Right renal cortex interstitium (tissue), 3 donors: ENCODE measurements around the gene MTOR. TPM values are rescaled to one million over a fixed set of nuclear protein-coding genes. Genes with fewer than 3 reads are reported as not detected.

Experiments
- DNase-seq, 3 donors: peaks; one replicate each; pipeline ENCODE4 v3.0.0-alpha.2; 2013; ENCODE audit warnings: low read depth in 3 of 3, low spot score in 2 of 3
- polyA plus RNA-seq, 3 donors: library from polyadenylated mRNA; unstranded; fragments of 120-200 nt; gene quantifications; one replicate each; pipeline ENCODE4 v1.2.1, GENCODE V29; 2013; ENCODE audit not compliant: insufficient read length in 3 of 3

The MTOR gene
- polyA plus RNA-seq, 3 donors: 39.8 to 41.6 (median 40.9) TPM

DNA sequence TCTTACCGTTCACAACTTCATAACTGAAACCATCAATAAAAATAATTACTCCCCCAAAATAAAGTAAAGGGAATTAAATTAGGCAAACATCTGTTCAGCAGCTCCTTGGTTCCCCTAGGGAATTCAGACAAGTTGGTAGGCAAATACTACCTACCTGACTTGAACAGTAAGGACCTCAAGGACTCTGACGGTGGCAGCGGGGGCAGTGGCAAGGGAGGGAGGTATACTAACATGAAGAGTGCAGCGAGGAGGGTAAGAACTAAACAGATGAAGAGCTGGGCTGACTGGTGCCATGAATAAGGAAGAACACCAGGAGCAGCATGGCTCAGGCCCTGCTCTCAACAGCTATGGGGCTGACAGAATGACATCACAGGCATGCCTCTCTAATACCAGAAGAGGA, 33.1 kb downstream of the MTOR start:
- DNase-seq: no peak

GRCh38 chr1:11227106-11228077, 35.0 kb downstream of the MTOR start:
- no peak for DNase-seq

DNA sequence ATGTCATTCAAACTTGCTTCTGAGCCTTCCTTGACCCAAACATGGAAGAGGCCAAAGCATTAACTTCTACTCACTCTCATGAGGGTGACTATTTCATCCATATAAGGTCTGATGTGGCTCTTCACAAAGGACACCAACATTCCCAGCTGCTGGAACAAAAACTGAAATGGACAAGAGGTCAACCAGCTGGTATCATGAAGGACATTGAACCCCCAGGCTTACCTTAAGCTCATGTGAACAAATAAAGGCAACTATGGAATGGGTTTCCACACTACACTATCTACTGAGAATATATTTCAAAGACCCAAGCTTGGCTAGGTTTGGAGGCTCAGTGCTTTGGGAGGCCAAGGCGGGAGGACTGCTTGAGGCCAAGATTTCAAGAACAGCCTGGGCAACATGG, 46.3 kb downstream of the MTOR start:
- no peak for DNase-seq

- DNase-seq: no peak
Measured at GRCh38 chr1:11215381-11216005, 46.9 kb downstream of the MTOR start.

- no peak for DNase-seq
Measured at GRCh38 chr1:11214698-11215380, 47.5 kb downstream of the MTOR start.

- no peak for DNase-seq
Measured at GRCh38 chr1:11211925-11212587, 50.3 kb downstream of the MTOR start.

DNA sequence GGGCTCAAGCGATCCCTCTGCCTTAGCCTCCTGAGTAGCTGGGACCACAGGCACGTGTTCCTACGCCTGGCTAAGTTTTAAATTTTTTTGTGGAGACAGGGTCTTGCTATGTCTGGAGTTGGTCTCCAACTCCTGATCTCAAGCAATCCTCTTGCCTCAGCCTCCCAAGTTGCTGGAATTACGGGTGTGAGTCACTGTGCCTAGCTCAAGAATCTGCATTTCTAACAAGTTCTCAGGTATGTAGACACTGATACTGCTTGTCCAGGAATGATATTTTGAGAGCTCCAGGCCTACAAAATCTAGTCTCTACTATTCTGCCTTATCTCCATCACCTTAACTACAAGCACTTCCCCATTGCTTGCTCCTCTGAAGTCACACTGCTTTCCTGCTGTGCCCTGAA, 50.9 kb downstream of the MTOR start:
- DNase-seq: no peak

DNA sequence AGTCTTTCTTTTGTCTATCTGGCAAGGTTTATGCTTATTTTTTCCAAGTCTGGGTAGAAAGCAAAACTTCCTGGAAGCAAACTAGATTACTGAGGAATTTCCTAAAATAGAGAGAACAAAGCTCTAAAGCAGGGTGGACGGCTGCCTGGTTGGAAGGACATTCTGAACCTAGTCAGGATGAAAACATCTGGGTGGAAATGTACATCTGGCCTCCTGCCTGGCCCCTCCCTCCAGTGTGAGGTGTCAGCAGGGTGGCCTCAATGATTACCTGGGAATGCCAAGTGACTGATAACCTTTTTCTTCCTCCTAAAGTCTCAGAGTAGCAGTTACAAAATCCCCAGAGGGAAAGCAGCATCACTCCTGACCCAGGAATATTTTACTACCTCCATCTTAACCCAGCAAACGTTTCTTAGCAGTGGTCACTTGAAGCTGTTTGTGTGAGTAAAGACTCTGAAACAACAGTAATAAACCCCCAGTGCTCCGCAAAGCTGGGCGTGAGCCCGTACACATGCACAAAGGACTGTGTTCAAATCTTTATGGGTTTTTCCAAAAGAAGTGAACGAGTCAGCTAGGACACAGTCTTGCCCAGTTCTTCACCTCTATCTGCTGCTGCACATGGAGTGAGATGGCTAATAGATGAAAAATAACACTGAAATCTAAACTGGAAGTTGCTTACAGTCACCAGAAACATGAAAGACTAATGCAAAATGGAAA, 54.3 kb downstream of the MTOR start:
- DNase-seq: no peak

DNA sequence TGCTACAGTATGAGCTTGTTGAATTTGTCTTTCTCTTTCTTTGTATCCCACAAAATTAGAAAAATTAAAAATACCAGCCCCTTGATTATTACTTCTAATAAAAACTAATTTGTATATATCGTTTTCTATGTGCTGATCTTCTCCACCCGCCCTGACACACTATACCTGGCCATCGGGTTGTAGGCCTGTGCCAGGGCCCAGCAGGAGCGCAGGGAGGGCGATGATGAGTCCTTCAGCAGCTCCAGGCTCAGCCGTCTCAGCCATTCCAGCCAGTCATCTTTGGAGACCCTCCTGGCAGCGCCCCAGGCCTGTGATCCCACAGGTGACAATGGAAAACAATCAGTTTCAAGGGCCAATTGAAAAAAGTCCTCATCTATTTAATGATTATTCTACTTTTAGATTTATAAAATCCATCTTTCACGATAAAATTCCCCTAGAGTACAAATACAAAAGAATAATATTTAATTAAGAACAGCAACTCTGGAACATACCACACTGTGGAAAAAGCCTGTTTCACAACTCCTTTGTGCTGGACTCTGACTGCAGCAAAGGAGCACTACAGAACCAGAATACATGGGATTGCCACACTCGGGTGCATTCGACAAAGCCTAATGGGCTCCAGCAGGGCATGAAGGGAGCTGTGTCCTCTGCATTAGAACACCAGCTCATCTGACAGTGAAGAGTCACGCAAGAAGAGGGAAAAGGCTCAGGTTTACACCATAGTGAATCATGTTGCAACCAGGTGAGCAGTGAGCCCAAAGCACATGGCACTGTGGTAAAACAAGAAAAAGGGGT, 57.8 kb downstream of the MTOR start:
- DNase-seq: no peak

- DNase-seq: no peak
Measured at GRCh38 chr1:11198851-11199594, 63.3 kb downstream of the MTOR start.

DNA sequence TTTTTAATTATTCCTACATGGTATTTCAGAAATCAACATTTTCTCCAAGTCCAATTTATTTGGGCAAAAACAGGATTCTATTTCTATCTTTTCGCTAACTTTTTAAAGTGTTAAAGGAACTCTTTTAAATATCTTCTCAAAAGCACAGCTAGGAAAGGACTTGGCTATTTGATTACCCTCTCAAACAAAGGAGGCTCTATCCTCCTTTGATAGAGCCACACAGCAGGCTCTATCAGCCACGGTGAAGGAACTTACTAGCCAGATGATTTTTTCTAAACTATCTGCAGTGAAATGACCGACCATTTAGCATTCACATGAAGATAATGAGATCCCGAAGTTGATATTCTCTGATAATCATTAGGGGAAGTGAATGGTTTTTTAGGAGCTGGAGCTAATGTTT, 64.1 kb downstream of the MTOR start:
- no peak for DNase-seq

DNA sequence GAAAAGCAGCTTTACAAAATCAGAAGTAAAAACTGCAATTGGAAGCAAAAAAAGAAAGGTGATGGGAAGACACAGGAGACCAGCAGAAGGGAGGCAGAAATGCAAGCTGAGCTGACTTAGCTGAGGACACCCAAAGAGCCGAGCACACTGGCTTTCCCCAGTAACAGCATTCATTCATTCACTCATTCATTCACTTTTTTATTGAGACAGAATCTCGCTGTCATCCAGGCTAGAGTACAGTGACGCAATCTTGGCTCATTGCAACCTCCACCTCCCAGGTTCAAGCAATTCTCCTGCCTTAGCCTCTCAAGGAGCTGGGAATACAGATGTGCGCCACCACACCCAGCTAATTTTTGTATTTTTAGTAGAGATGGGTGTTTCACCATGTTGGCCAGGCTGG, 65.0 kb downstream of the MTOR start:
- DNase-seq: no peak

DNA sequence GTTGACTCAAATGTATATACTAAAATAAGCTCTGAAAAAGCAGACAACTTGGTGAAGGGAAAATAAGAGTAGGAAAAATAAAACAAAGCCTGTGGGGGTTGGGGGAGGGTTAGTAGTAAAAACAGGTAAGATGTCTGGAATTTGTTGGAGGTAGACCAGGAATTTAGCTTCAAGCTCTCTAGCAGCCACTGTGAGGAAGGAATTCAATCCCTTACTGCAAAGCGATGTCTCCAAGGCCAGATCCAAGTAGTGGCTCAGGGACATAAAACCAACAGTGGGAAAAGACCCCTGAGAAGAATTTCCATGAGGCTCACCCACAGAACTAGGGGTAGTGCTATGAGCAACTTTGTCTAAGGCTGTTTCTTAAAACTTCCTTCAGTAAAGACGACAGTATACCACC, 65.4 kb downstream of the MTOR start:
- DNase-seq: no peak

- no peak for DNase-seq
Measured at GRCh38 chr1:11194407-11195176, 67.8 kb downstream of the MTOR start.

- DNase-seq: no peak
Measured at GRCh38 chr1:11193376-11193775, 69.0 kb downstream of the MTOR start.

DNA sequence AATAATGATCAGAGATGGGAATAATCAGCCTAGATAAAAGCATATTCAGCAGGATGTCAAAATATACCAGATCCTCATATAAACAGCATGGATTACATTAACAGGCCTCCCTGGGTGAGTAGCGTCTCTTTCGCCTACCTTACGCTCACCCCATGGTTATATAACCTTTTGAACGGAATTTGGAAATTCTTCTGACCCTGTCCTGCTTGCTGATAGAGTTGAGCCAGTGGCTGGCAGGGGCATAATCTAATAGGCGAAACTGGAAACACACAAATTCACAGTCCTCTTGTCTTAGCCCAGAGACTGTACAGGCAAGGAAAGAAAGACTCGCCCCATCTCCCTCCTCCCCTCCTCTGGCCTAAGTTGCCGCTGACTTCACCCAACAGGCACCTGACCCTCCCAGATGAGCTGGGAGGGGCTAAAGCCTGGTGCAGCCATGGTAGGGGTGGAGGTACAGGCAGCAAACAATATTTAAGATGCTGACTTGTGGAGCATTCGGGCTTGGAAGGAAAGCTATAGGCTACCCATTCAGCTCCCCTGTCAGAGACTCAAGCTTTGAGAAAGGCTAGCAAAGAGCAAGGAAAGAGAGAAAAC, 73.4 kb downstream of the MTOR start, which contains the start of gene ANGPTL7:
ANGPTL7 (plus strand) TSS at position 498 of the 594 bp plus-strand sequence. CDS start 225 bp downstream, outside the sequence.
- DNase-seq: no peak

DNA sequence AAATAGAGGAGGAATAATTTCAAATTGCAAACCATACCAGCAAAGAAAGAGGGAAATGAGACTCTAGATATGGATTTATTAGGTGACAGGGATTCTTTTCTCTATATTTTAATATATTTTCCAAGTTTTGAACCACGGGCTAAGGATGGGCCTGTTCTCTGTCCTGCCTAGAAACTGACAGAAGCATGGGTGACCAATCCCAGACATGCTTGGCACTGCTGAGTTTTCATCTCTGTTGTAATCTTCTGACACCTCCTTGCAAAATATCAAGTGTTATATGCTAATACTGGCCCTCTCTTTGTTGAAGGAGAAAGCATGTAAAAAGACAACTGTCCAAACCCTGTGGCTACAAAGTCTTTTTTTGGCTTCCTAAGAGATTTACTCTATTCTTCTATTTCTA, 74.0 kb downstream of the MTOR start:
- no peak for DNase-seq

DNA sequence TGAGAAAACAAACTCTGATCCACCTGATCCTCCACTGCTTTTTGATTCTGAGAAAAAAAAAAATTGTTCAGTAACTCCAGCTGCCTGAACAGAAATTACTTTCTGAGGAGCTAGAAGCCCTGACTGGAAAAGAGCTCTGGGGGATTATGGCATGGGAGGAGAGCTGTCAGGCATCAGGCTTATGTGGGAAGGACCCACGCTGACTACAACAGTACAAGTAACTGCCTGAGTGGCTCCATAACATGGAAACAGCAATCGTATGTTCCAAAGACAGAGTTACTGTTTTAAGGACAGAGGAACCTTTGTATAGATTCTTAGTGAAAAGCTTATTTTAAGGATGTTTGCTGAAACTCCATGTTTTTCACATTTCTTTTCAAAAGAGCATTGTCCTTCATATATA, 74.4 kb downstream of the MTOR start:
- no peak for DNase-seq
